Lower leg skin (tissue), 3 donors: ENCODE measurements around the gene GLRX5.

ENCODE experiments used
- POLR2A ChIP-seq, 2 donors: fragments of 450-650 bp; IDR thresholded peaks; one replicate each; pipeline ENCODE4 v1.6.1; 2016 to 2017; ENCODE audit warnings: antibody characterized with exemption in 2 of 2, mild to moderate bottlenecking in 1 of 2, moderate library complexity in 1 of 2
- TF ChIP-seq, protein P1 (sequence below), 3 donors: fragments of 450-650 bp; IDR thresholded peaks; one replicate each; pipeline ENCODE4 v1.5.1; 2016; ENCODE audit warnings: antibody characterized with exemption in 3 of 3, mild to moderate bottlenecking in 3 of 3, moderate library complexity in 2 of 3

DNA sequence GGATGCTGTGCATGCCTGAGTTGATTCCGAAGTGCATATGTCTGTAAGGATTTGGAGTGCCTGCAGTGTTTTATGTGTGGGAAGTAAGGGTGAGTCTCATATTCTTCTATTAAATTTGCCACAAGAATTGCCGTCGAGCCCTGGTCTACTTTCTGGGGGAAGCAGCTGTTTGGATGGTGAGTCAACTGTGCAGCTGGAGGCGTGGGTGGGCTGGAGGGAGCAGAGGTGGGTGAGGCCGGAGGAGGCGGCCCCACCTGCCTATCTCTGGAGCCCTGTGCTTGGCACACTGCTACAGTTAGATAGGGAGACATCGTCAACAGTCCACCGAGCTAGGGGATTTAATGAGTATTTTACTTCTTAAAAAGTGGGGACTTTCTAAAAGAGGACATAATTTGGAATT lies 9.7 kb downstream of the GLRX5 start:
- TF ChIP-seq, protein P1, sequence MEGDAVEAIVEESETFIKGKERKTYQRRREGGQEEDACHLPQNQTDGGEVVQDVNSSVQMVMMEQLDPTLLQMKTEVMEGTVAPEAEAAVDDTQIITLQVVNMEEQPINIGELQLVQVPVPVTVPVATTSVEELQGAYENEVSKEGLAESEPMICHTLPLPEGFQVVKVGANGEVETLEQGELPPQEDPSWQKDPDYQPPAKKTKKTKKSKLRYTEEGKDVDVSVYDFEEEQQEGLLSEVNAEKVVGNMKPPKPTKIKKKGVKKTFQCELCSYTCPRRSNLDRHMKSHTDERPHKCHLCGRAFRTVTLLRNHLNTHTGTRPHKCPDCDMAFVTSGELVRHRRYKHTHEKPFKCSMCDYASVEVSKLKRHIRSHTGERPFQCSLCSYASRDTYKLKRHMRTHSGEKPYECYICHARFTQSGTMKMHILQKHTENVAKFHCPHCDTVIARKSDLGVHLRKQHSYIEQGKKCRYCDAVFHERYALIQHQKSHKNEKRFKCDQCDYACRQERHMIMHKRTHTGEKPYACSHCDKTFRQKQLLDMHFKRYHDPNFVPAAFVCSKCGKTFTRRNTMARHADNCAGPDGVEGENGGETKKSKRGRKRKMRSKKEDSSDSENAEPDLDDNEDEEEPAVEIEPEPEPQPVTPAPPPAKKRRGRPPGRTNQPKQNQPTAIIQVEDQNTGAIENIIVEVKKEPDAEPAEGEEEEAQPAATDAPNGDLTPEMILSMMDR (IDR thresholded peaks at IDR 0.05), result no peak
- no peak for TF ChIP-seq POLR2A (IDR thresholded peaks at IDR 0.05)
